CD4-positive, alpha-beta T cell treated with Interferon gamma for 1 hour (primary cell): ENCODE data around the gene FZD8.

ENCODE experiments used
- DNase-seq: peaks from one replicate; pipeline ENCODE4 v3.0.0-alpha.2; 2020

The FZD8 gene

GRCh38 chr10:35640951-35641675 lies 983 bp downstream of the FZD8 start:
- peak; percentile 23 for DNase-seq

DNA sequence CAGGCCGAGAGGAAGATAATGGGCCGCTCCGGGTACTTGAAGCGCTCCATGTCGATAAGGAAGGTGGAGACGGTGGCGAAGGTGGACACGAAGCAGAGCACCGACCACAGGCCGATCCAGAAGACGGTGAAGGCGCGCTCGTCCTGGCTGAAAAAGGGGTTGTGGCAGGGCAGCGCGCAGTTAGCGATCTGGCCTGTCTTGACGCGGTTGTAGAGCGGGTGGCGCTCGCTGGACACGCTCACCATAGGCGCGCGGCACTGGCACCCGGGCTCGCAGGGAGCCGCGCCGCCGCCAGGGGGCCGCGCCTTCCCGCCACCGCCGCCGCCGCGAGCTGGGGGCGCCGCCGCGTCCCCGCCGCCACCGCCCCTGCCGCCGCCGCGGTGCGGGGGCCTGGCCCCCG lies 1.6 kb downstream of the FZD8 start:
- no peak for DNase-seq

- DNase-seq: no peak
Observed at GRCh38 chr10:35639728-35640401, 2.2 kb downstream of the FZD8 start.

- no peak for DNase-seq
Observed at GRCh38 chr10:35639021-35639727, 2.9 kb downstream of the FZD8 start.

GRCh38 chr10:35638101-35638500 lies 4.0 kb downstream of the FZD8 start:
- DNase-seq: no peak

- no peak for DNase-seq
Observed at GRCh38 chr10:35637462-35637861, 4.6 kb downstream of the FZD8 start.

DNA sequence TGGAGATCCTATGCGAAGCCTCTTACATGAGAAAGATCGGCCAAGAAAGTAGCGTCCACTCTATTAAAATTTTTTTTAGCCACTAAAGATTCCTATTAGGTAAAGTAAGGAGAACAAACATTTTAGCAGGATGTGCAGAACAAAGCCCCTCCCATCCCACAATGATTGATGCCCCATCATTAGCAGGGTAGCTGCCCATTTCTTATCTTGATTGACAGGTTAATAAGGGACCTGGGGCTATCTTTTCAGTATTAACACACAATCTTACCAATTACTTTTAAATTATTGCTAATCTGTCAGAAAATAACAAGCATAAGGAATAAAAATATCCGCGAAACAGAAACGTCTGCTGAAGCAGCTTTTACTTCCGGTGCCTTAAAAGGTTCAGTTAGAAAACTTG lies 5.1 kb downstream of the FZD8 start:
- DNase-seq: no peak

- peak; percentile 33 for DNase-seq
Observed at GRCh38 chr10:35635576-35635975, 6.5 kb downstream of the FZD8 start.

GRCh38 chr10:35633006-35633980 lies 8.8 kb downstream of the FZD8 start:
- DNase-seq: no peak

DNA sequence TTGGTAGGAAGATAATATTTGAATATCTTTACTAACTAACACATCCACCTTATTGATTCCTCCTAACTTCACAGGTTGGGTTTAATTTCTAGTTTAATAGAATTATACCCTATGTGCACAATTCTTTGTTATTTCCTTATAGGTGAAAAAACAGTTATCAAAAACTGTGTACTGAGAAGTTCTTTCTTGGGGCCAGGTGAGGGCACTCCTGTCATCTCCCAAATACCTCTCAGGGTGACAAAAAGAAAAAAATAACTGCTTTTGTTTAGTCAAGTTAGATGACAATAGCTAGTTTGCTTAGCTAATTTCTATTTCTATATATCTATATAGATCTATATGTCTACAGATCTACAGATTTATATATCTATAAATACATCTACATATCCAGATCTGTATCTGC lies 10.1 kb downstream of the FZD8 start:
- no peak for DNase-seq

DNA sequence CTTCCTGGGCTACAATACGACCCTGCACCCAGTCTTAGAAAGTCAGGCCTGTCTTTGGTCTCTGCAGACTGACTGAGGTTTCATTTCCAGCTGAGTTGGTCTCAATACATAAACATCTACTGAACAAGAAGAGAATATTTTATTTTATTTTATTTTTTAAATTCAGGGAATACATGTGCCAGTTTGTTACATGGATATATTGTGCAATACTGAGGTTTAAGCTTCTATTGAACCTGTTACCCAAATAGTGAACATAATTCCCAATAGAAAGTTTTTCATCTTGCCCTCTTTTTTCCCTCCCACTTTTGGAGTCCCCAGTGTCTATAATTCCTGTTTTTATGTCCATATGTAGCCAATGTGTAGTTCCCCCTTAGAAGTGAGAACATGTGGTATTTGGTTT lies 10.7 kb downstream of the FZD8 start:
- no peak for DNase-seq

GRCh38 chr10:35626971-35627507 lies 15.1 kb downstream of the FZD8 start:
- DNase-seq: no peak

- no peak for DNase-seq
Observed at GRCh38 chr10:35614312-35614711, 27.8 kb downstream of the FZD8 start.

GRCh38 chr10:35613597-35614226 lies 28.4 kb downstream of the FZD8 start:
- DNase-seq: no peak

DNA sequence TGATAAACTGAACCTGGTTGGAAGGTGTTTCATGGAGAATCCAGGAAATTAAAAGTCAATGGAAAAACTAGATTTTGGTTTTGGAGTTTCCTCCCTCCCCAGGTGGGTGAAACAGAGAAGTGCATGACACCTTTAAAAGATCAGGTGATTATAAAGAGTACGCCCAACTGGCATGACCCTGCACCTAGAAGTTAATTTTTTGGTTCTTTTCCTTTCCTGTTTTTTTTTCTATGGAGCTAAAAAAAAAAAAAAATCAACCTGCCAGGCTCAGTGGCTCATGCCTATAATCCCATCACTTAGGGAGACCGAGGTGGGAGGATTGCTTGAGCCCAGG lies 29.0 kb downstream of the FZD8 start:
- no peak for DNase-seq

- DNase-seq: no peak
Observed at GRCh38 chr10:35612385-35613106, 29.6 kb downstream of the FZD8 start.

- DNase-seq: no peak
Observed at GRCh38 chr10:35611750-35612149, 30.3 kb downstream of the FZD8 start.

DNA sequence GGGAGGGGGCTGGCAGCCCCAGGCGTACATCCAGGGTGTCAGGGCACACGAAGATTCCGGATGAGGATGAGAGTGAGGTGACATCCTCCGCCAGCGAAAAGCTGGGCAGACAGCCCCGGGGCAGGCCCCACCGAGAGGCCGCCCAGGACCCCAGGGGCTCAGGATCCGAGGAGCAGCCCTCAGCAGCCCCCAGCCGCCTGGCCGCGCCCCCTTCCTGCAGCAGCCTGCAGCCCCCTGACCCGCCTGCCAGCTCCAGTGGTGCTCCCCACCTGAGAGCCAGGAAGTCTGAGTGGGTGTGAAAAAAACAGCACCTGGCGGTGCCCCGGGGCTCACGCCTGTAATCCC lies 33.8 kb downstream of the FZD8 start:
- no peak for DNase-seq

DNA sequence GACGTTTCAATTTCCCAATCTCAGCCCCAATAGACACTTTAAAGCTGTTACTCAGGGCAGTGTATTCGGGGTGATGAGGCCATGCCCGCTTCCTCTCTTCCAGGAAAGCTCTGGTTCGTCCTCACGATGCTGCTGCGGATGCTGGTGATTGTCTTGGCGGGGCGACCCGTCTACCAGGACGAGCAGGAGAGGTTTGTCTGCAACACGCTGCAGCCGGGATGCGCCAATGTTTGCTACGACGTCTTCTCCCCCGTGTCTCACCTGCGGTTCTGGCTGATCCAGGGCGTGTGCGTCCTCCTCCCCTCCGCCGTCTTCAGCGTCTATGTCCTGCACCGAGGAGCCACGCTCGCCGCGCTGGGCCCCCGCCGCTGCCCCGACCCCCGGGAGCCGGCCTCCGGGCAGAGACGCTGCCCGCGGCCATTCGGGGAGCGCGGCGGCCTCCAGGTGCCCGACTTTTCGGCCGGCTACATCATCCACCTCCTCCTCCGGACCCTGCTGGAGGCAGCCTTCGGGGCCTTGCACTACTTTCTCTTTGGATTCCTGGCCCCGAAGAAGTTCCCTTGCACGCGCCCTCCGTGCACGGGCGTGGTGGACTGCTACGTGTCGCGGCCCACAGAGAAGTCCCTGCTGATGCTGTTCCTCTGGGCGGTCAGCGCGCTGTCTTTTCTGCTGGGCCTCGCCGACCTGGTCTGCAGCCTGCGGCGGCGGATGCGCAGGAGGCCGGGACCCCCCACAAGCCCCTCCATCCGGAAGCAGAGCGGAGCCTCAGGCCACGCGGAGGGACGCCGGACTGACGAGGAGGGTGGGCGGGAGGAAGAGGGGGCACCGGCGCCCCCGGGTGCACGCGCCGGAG lies 34.4 kb downstream of the FZD8 start:
- no peak for DNase-seq

GRCh38 chr10:35606430-35606829 lies 35.7 kb downstream of the FZD8 start:
- DNase-seq: no peak

- DNase-seq: no peak
Observed at GRCh38 chr10:35605191-35605590, 36.9 kb downstream of the FZD8 start, which contains the start of gene GJD4. Gene GJD4 (plus strand): TSS chr10:35605341. CDS start chr10:35605568, 227 bp downstream.
